ENCODE measurements around the gene DPP7. TPM values are rescaled to one million over a fixed set of nuclear protein-coding genes. Genes with fewer than 3 reads are reported as not detected.
"Not testable (repeated sequence)": the region's sequence is repeated elsewhere in the genome, so short reads cannot be mapped to it uniquely, and the experiment has no call there.

The DPP7 gene
- total RNA-seq, 1 donor from 2014 or later: 394 TPM

DNA sequence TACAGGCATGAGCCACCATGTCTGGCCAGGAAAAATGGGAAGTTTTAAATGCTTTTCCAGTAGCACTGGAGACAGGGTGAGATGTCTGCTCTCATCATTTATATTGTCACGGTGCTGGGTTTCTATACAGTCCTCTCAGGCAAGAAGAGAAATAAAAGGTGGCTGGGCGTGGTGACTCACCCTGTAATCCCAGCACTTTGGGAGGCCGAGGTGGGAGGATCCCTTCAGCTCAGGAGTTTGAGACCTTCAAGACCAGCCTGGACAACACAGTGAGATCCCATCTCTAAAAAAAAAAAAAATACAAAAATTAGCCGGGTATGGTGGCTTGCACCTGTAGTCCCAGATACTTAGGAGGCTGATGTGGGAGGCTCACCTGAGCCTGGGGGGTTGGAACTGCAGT lies 19.7 kb upstream of the DPP7 start:
- Mint-ChIP-seq H3K4me3 (no peak overlapping the region), H3K36me3 (ENCODE audit: low read depth) (no peaks in the 10 kb centered on the region), H3K27ac (no peak overlapping the region), H3K4me1 (ENCODE audit: low read depth) (no peaks in the 10 kb centered on the region), H3K27me3 (ENCODE audit: insufficient read depth) (peaks cover 26% of the 10 kb centered on the region), H3K9me3 (no peaks in the 10 kb centered on the region)
- no peak for DNase-seq (ENCODE audit: low spot score)
- intact Hi-C loops (cut with micrococcal nuclease): no loop called here

DNA sequence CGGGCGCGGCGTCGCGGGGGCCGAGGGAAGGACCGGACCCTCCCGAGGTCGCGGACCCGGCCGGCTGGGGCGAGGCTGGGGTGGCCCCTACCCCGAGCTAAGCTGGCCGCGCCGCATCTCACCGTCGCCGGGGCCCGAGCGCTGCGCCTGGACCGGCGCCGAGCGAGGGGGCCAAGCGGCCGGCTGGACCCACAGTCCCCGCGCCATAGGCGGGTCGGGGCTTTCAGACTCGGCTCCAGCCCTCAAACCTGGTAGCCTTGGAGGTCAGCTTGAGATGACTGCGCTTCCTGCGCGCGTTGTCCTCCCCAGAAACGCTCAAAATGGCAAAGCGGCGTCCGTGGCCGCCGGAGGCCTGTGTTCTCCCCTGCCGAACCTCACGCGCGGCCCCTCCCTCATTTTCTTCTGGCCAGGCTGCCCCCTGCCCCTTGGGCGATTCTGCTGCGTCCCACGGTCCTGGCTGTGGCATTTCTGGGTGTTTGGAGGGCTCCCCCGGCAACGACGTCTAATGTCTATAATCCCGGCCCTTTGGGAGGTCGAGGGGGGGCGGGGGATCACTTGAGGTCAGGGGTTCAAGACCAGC lies 15.7 kb upstream of the DPP7 start:
- H3K4me3 Mint-ChIP-seq: peak overlapping the region; percentile 87
- DNase-seq (ENCODE audit: low spot score): no peak
- no peaks in the 10 kb centered on the region for H3K9me3 Mint-ChIP-seq
- H3K36me3 Mint-ChIP-seq (ENCODE audit: low read depth): peaks cover 10% of the 10 kb centered on the region
- intact Hi-C loops (cut with micrococcal nuclease): no loop called here
- H3K27me3 Mint-ChIP-seq (ENCODE audit: insufficient read depth): peaks cover 10% of the 10 kb centered on the region
- peak overlapping the region; percentile 83 for H3K27ac Mint-ChIP-seq
- H3K4me1 Mint-ChIP-seq (ENCODE audit: low read depth): peaks cover 24% of the 10 kb centered on the region

DNA sequence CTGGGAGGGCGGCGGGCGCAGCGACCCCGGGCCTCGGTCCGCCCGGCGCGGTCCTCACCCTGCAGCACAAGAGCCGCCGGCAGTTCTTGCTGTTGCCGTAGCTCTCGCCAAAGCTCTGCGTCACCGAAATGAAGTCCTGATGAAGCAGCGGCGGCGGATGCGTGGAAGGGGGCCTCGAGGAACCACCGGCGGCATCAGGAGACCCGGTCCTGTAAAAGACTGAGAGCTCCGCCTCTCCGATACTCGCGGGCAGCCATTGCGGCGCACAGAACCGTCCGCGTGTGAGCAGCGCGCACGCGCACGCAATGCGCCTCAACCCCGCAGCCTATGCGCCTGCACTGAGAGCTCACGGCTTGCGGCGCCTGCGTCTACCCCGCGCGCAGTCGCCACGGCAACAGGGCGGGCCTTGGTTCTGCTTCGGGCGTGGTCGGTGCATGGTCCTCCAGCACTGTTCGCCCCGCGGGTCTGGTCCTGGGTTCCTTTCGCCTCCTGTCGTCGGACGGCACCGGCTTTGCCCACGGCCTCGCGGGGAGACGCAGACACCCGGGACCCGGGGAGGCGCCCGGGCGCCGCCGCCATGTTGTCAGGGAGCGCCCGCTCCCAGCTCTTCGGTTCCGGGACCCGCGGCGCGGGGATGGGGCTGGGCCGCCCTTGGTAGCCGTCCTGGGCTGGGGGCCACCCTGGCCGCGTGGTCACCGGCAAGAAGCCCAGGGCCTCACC lies 15.1 kb upstream of the DPP7 start:
- H3K4me1 Mint-ChIP-seq (ENCODE audit: low read depth): peaks cover 24% of the 10 kb centered on the region
- H3K4me3 Mint-ChIP-seq: peak overlapping the region; percentile 90
- H3K27me3 Mint-ChIP-seq (ENCODE audit: insufficient read depth): peaks cover 5% of the 10 kb centered on the region
- H3K36me3 Mint-ChIP-seq (ENCODE audit: low read depth): peaks cover 10% of the 10 kb centered on the region
- peak overlapping the region; percentile 79 for H3K27ac Mint-ChIP-seq
- H3K9me3 Mint-ChIP-seq: no peaks in the 10 kb centered on the region
- DNase-seq (ENCODE audit: low spot score): peak; percentile 91
- intact Hi-C loops (cut with micrococcal nuclease): loop anchor here (1.0 to 5.0 kb wide), 7 partner anchors 15 to 94 kb away; partner anchors contain the start of genes ANAPC2, DPP7, MAN1B1 and NPDC1

DNA sequence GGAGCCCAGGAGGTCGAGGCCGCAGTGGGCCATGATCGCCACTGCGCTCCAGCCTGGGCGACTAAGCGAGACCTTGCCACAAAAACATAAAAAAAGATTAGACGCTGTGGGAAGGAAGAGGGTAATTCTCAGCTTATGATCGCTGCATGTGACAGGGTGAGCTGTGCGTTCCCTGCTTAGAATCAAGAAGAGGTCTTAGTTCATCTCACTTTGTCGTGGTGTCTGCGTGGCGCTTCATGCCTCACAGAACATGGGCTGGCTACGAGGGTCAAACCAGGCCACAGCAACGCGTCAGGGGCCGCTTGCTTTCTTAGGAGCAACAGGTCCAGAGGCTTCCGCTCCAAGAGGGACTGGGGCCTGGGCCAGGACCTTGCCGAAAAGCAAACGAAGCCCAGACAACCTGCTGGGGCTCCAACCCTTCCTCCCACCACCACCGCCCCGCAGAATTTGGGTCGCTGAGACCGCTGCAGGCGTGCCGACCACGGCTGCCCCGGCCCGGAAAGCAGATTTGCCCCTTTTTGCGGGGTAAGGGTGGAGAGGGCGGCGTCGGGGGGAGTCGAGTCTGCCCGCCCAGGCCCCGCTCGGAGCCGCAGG lies 14.4 kb upstream of the DPP7 start:
- Mint-ChIP-seq H3K27ac (peak overlapping the region; percentile 92), H3K4me1 (ENCODE audit: low read depth) (peaks cover 24% of the 10 kb centered on the region), H3K4me3 (peak overlapping the region; percentile 90), H3K9me3 (no peaks in the 10 kb centered on the region), H3K27me3 (ENCODE audit: insufficient read depth) (no peaks in the 10 kb centered on the region), H3K36me3 (ENCODE audit: low read depth) (peaks cover 10% of the 10 kb centered on the region)
- intact Hi-C loops (cut with micrococcal nuclease): loop anchor here (1.0 to 5.0 kb wide), 7 partner anchors 14 to 94 kb away; partner anchors contain the start of genes ANAPC2, DPP7, MAN1B1 and NPDC1
- no peak for DNase-seq (ENCODE audit: low spot score)

DNA sequence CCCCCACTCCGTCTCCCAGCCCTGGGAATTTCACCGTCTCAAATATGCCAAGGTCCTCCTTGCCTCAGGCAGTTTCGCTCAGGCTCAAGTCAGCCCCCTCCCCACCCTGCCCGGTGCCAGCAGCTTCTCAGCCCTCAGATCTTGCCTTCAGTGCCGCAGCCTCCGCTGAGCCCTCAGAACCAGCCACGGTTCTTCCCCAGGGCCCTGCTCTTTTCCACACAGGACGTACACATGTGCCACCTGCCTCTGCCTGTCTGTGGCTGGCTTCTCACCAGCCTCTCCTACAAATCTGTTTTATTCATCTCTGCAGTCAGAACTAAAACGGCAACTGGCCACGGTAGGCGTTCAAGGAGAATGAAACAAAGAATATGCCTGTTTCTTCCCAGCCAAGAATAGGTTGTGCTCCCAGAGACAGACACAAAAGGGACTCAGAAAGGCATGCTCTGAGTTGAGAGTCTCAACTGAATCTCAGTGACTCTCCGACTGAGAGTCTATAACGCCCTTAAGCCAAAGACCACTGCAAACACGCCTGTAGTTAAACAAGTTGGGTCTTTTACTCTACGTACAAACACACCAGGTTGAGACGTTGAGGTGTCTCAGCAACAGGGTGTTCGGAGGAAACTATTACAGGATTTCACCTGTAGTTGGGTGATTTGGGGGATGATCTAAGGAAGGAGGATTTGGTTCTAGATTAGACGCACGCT lies 13.8 kb upstream of the DPP7 start:
- no peak for DNase-seq (ENCODE audit: low spot score)
- no peaks in the 10 kb centered on the region for H3K27me3 Mint-ChIP-seq (ENCODE audit: insufficient read depth)
- peak overlapping the region; percentile 92 for H3K27ac Mint-ChIP-seq
- no peaks in the 10 kb centered on the region for H3K9me3 Mint-ChIP-seq
- H3K4me1 Mint-ChIP-seq (ENCODE audit: low read depth): peaks cover 24% of the 10 kb centered on the region
- H3K36me3 Mint-ChIP-seq (ENCODE audit: low read depth): peaks cover 10% of the 10 kb centered on the region
- intact Hi-C loops (cut with micrococcal nuclease): loop anchor here (2.0 to 5.0 kb wide), 4 partner anchors 14 to 81 kb away; partner anchors contain the start of genes DPP7, MAN1B1 and NPDC1
- H3K4me3 Mint-ChIP-seq: peak overlapping the region; percentile 90

DNA sequence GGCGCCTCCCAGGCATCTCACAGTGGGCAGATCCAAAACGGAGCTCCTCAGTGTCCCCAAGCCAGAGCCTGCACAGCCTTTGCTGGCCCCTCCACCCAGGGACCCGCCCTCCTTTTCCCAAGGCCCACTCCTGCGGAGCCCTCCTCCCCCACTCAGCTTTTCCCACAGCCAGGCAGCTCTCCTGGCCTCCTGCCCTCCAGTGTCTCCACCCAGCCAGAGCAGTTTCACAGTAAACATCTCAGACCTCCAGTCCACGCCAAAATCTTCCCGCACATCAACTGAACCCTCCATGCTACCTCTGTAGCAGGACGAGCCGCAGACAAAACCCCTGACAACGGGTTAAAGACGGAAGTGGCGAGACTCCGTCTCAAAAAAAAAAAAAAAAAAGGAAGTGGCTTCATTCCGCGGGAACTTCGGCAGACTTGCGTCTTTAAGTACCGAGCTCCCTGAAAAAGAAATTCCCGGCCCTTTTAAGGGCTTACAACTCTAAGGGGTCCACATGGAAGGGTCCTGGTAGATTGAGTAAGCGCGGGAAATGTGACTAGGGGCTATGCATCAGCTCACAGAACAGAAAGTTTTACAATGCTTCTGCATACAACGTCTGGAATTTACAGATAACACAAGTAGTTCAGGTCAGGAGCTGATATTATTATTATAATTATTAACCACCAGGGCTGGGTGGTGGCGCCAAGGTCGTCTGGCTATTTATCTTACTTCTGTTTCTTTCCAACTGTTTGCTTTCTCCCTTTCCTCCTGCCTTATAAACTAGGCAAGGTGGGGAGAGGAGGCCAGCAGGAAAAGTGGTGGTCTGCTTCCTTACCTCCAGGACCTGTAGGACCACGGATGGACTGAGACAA lies 13.0 kb upstream of the DPP7 start:
- peak overlapping the region; percentile 92 for H3K27ac Mint-ChIP-seq
- H3K4me1 Mint-ChIP-seq (ENCODE audit: low read depth): peaks cover 24% of the 10 kb centered on the region
- no peaks in the 10 kb centered on the region for H3K27me3 Mint-ChIP-seq (ENCODE audit: insufficient read depth)
- peak overlapping the region; percentile 90 for H3K4me3 Mint-ChIP-seq
- H3K36me3 Mint-ChIP-seq (ENCODE audit: low read depth): peaks cover 10% of the 10 kb centered on the region
- peak; percentile 42 for DNase-seq (ENCODE audit: low spot score)
- no peaks in the 10 kb centered on the region for H3K9me3 Mint-ChIP-seq
- intact Hi-C loops (cut with micrococcal nuclease): loop anchor here (2.0 to 5.0 kb wide), 4 partner anchors 13 to 80 kb away; partner anchors contain the start of genes DPP7, MAN1B1 and NPDC1

DNA sequence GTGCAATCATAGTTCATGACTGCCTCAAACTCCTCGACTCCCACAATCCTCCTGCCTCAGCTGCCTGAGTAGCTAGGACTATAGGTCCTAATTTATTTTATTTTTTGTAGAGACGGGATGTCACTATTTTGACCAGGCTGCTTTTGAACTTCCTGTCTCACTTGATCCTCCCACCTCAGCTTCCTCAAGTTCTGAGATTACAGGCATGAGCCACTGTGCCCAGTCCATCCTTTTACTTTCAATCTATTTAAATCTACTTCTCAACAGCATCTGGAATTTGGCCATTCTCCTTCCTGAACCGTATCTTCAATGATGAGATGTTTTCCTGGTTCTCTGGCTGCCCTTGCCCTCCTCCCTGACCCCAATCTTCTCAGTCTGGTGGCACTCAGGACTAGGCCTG lies 12.3 kb upstream of the DPP7 start:
- no peaks in the 10 kb centered on the region for H3K27me3 Mint-ChIP-seq (ENCODE audit: insufficient read depth)
- no peak for DNase-seq (ENCODE audit: low spot score)
- peak overlapping the region; percentile 88 for H3K27ac Mint-ChIP-seq
- H3K9me3 Mint-ChIP-seq: no peaks in the 10 kb centered on the region
- peaks cover 10% of the 10 kb centered on the region for H3K36me3 Mint-ChIP-seq (ENCODE audit: low read depth)
- peaks cover 24% of the 10 kb centered on the region for H3K4me1 Mint-ChIP-seq (ENCODE audit: low read depth)
- H3K4me3 Mint-ChIP-seq: peak overlapping the region; percentile 90
- intact Hi-C loops (cut with micrococcal nuclease): loop anchor here (5.0 kb wide), 2 partner anchors 36 to 79 kb away; partner anchors contain the start of gene NPDC1

DNA sequence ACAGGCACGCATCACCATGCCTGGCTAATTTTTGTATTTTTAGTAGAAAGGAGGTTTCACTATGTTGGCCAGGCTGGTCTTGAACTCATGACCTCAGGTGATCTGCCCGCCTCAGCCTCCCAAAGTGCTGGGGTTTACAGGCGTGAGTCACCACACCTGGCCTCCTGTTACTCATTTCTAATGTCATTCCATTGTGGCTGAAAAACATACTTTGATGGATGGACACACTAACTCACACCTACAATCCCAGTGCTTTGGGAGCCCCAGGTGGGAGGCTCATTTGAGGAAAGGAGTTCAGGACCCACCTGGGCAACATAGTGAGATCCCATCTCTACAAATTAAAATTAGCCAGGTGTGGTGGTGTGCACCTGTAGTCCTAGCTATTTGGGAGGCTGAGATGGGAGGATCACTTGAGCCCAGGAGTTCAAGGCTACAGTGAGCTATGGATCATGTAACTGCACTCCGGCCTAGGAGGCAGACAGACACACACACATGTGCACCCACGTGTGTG lies 9.5 kb upstream of the DPP7 start:
- H3K27ac Mint-ChIP-seq; H3K4me3 Mint-ChIP-seq; H3K9me3 Mint-ChIP-seq; intact Hi-C loops (cut with micrococcal nuclease); DNase-seq (ENCODE audit: low spot score); H3K27me3 Mint-ChIP-seq (ENCODE audit: insufficient read depth): not testable (repeated sequence)
- peaks cover 30% of the 10 kb centered on the region for H3K4me1 Mint-ChIP-seq (ENCODE audit: low read depth)
- peaks cover 10% of the 10 kb centered on the region for H3K36me3 Mint-ChIP-seq (ENCODE audit: low read depth)

DNA sequence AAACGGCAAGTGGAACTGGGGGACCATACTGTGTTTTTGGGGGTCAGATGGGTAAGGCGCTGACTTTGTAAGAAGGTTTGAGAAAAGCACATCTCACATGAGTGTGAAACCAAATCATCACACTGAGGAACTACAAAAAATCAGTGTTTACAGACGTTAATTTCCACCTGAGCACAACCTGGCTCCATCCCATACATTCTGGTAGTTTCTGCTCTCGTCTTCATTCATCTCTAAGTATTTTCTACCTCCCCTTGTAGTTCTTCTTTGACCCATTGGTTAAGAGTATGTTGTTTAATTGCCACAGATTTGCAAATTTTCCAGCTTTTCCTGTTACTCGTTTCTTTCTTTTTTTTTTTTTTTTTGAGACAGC lies 8.9 kb upstream of the DPP7 start:
- DNase-seq (ENCODE audit: low spot score): no peak
- Mint-ChIP-seq H3K36me3 (ENCODE audit: low read depth) (peaks cover 8% of the 10 kb centered on the region), H3K4me3 (no peak overlapping the region), H3K27ac (no peak overlapping the region), H3K4me1 (ENCODE audit: low read depth) (peaks cover 30% of the 10 kb centered on the region), H3K9me3 (no peaks in the 10 kb centered on the region), H3K27me3 (ENCODE audit: insufficient read depth) (no peaks in the 10 kb centered on the region)
- intact Hi-C loops (cut with micrococcal nuclease): no loop called here

DNA sequence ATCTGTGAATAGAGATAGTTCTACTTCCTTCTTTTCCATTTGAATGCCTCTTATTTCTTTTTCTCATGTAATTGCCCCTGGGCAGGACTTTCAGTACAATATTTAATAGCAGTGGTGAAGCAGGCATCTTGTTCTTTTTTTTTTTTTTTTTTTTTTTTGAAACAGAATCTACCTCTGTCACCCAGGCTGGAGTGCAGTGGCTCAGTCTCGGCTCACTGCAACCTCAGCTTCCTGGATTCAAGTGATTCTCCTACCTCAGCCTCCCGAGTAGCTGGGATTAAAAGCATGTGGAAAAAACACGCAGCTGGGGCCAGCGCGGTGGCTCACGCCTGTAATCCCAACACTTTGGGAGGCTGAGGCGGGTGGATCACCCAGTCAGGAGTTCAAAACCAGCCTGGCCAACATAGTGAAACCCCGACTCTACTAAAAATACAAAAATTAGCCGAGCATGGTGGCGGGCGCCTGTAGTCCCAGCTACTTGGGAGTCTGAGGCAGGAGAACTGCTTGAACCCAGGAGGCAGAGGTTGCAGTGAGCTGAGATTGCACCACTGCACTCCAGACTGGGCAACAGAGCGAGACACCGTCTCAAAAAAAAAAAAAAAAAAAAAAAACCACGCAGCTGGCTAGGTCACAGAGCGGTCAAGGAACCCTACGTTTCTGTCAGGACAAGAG lies 8.4 kb upstream of the DPP7 start:
- intact Hi-C loops (cut with micrococcal nuclease); H3K27ac Mint-ChIP-seq; H3K27me3 Mint-ChIP-seq (ENCODE audit: insufficient read depth); H3K9me3 Mint-ChIP-seq; H3K36me3 Mint-ChIP-seq (ENCODE audit: low read depth); DNase-seq (ENCODE audit: low spot score); H3K4me3 Mint-ChIP-seq: not testable (repeated sequence)
- H3K4me1 Mint-ChIP-seq (ENCODE audit: low read depth): peaks cover 25% of the 10 kb centered on the region

DNA sequence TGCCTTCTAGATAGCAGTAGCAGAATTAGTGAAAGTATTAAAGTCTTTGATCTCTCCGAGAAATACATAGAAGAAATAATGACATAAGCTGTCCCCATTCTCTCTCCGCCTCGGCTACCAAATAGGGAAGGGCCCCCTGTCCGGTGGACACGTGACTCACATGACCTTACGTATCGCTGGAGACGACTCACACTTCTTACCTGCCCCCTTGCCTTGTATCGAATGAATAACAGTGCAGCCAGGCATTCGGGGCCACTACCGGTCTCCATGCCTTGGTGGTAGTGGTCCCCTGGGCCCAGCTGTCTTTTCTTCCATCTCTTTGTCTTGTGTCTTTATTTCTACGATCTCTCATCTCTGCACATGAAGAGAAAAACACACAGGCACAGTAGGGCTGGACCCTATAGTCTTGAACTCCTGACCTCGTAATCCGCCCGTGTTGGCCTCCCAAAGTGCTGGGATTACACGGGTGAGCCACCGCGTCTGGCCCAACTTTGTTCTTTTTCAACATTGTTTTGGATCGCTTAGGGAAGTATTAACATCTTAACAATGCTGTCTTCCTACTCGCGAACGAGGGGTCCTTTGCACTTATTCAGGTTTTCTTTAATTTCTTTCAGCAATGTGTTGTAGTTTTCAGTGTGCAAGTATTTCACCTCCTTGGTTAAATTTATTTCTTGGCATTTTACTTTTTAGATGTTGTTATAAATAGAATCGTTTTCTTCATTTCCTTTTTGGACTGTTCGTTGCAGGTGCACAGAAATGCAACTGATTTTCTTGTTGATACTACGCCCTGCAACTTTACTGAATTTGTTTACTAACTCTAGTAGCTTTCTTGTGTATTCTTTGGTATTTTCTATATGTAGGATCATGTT lies 7.6 kb upstream of the DPP7 start:
- H3K27ac Mint-ChIP-seq; H3K36me3 Mint-ChIP-seq (ENCODE audit: low read depth); DNase-seq (ENCODE audit: low spot score); intact Hi-C loops (cut with micrococcal nuclease); H3K27me3 Mint-ChIP-seq (ENCODE audit: insufficient read depth); H3K4me3 Mint-ChIP-seq; H3K9me3 Mint-ChIP-seq: not testable (repeated sequence)
- peaks cover 17% of the 10 kb centered on the region for H3K4me1 Mint-ChIP-seq (ENCODE audit: low read depth)
